Activated CD8-positive, alpha-beta memory T cell treated with anti-CD3 and anti-CD28 coated beads, Interleukin-2, amount 10 ng/mL, durations not matched to agents 7 days and 5 days (primary cell): Measurements from ENCODE around the gene BNC2. TPM values are rescaled to one million over a fixed set of nuclear protein-coding genes. Genes with fewer than 3 reads are reported as not detected.

Experiments
- ATAC-seq: fragments of 150-1000 bp; cut with Tn5 transposase; one replicate; pipeline ENCODE4 v1.10.0; 2021; ENCODE audit warnings: moderate library complexity
- CTCF ChIA-PET: fragments of 350-600 bp; sonication (Branson Sonifier 250); formaldehyde crosslinking; loops from one replicate; lab custom pipeline; 2021; ENCODE audit warnings: antibody characterized with exemption; lab: Charles Lee
- DNase-seq: peaks from one replicate; pipeline ENCODE4 v3.0.0-alpha.2; 2020
- H3K27ac Mint-ChIP-seq: one replicate; pipeline ENCODE4 v1.8.0; 2021; ENCODE audit warnings: mild to moderate bottlenecking, mixed read lengths
- H3K27me3 Mint-ChIP-seq: one replicate; pipeline ENCODE4 v1.8.0; 2021; ENCODE audit warnings: mixed read lengths
- H3K36me3 Mint-ChIP-seq: one replicate; pipeline ENCODE4 v1.8.0; 2021; ENCODE audit warnings: mild to moderate bottlenecking, mixed read lengths
- H3K4me1 Mint-ChIP-seq: one replicate; pipeline ENCODE4 v1.8.0; 2021; ENCODE audit warnings: mixed read lengths
- H3K4me3 Mint-ChIP-seq: one replicate; pipeline ENCODE4 v1.8.0; 2021; ENCODE audit warnings: mild to moderate bottlenecking, moderate library complexity, mixed read lengths
- H3K9me3 Mint-ChIP-seq: one replicate; pipeline ENCODE4 v1.8.0; 2022; ENCODE audit warnings: low read depth, mixed read lengths
- total RNA-seq, 2 experiments: library from RNA; stranded (reverse); gene quantifications; one replicate each; pipeline ENCODE4 v1.2.3, GENCODE V29; 2021

Gene BNC2
- total RNA-seq, 2 experiments from 2014 or later: not detected

GRCh38 chr9:16510482-16510881, 360.0 kb downstream of the BNC2 start:
- CTCF ChIA-PET: no interaction called here
- no peaks in the 10 kb centered on the region for H3K4me1 Mint-ChIP-seq
- H3K9me3 Mint-ChIP-seq: peaks cover 6% of the 10 kb centered on the region
- H3K4me3 Mint-ChIP-seq: no peak overlapping the region
- ATAC-seq (no peak), DNase-seq (no peak)
- no peak overlapping the region for H3K27ac Mint-ChIP-seq
- no peaks in the 10 kb centered on the region for H3K36me3 Mint-ChIP-seq
- H3K27me3 Mint-ChIP-seq: no peaks in the 10 kb centered on the region

- Mint-ChIP-seq H3K4me1 (no peaks in the 10 kb centered on the region), H3K36me3 (no peaks in the 10 kb centered on the region), H3K27ac (no peak overlapping the region), H3K4me3 (no peak overlapping the region), H3K9me3 (peaks cover 6% of the 10 kb centered on the region), H3K27me3 (no peaks in the 10 kb centered on the region)
- no peak for ATAC-seq
- CTCF ChIA-PET: no interaction called here
- DNase-seq: no peak
Observed at GRCh38 chr9:16509997-16510396, 360.5 kb downstream of the BNC2 start.

- H3K27ac Mint-ChIP-seq: no peak overlapping the region
- CTCF ChIA-PET: no interaction called here
- H3K4me3 Mint-ChIP-seq: no peak overlapping the region
- no peaks in the 10 kb centered on the region for H3K4me1 Mint-ChIP-seq
- DNase-seq (no peak), ATAC-seq (no peak)
- peaks cover 6% of the 10 kb centered on the region for H3K9me3 Mint-ChIP-seq
- H3K36me3 Mint-ChIP-seq: no peaks in the 10 kb centered on the region
- H3K27me3 Mint-ChIP-seq: no peaks in the 10 kb centered on the region
Observed at GRCh38 chr9:16505199-16505598, 365.3 kb downstream of the BNC2 start.

- no peak overlapping the region for H3K27ac Mint-ChIP-seq
- no peaks in the 10 kb centered on the region for H3K4me1 Mint-ChIP-seq
- DNase-seq (no peak), ATAC-seq (no peak)
- no peak overlapping the region for H3K4me3 Mint-ChIP-seq
- no peaks in the 10 kb centered on the region for H3K36me3 Mint-ChIP-seq
- H3K9me3 Mint-ChIP-seq: no peaks in the 10 kb centered on the region
- H3K27me3 Mint-ChIP-seq: no peaks in the 10 kb centered on the region
- CTCF ChIA-PET: no interaction called here
Observed at GRCh38 chr9:16501726-16502125, 368.7 kb downstream of the BNC2 start.

- Mint-ChIP-seq H3K27me3 (no peaks in the 10 kb centered on the region), H3K4me1 (no peaks in the 10 kb centered on the region), H3K9me3 (no peaks in the 10 kb centered on the region), H3K4me3 (no peak overlapping the region), H3K27ac (no peak overlapping the region), H3K36me3 (no peaks in the 10 kb centered on the region)
- CTCF ChIA-PET: no interaction called here
- DNase-seq (no peak), ATAC-seq (no peak)
Observed at GRCh38 chr9:16501141-16501540, 369.3 kb downstream of the BNC2 start.

- no peaks in the 10 kb centered on the region for H3K9me3 Mint-ChIP-seq
- no peaks in the 10 kb centered on the region for H3K36me3 Mint-ChIP-seq
- H3K27me3 Mint-ChIP-seq: no peaks in the 10 kb centered on the region
- no peak overlapping the region for H3K4me3 Mint-ChIP-seq
- CTCF ChIA-PET: no interaction called here
- no peak for DNase-seq
- no peak overlapping the region for H3K27ac Mint-ChIP-seq
- no peaks in the 10 kb centered on the region for H3K4me1 Mint-ChIP-seq
- ATAC-seq: no peak
Observed at GRCh38 chr9:16500386-16500785, 370.1 kb downstream of the BNC2 start.

GRCh38 chr9:16499892-16500291, 370.6 kb downstream of the BNC2 start:
- H3K4me3 Mint-ChIP-seq: no peak overlapping the region
- CTCF ChIA-PET: no interaction called here
- DNase-seq (no peak), ATAC-seq (no peak)
- no peaks in the 10 kb centered on the region for H3K27me3 Mint-ChIP-seq
- H3K4me1 Mint-ChIP-seq: no peaks in the 10 kb centered on the region
- no peaks in the 10 kb centered on the region for H3K36me3 Mint-ChIP-seq
- no peaks in the 10 kb centered on the region for H3K9me3 Mint-ChIP-seq
- no peak overlapping the region for H3K27ac Mint-ChIP-seq

GRCh38 chr9:16496908-16497307, 373.6 kb downstream of the BNC2 start:
- H3K27ac Mint-ChIP-seq: no peak overlapping the region
- DNase-seq (no peak), ATAC-seq (no peak)
- CTCF ChIA-PET: no interaction called here
- no peak overlapping the region for H3K4me3 Mint-ChIP-seq
- H3K4me1 Mint-ChIP-seq: no peaks in the 10 kb centered on the region
- no peaks in the 10 kb centered on the region for H3K9me3 Mint-ChIP-seq
- no peaks in the 10 kb centered on the region for H3K36me3 Mint-ChIP-seq
- no peaks in the 10 kb centered on the region for H3K27me3 Mint-ChIP-seq

GRCh38 chr9:16487915-16488314, 382.6 kb downstream of the BNC2 start:
- H3K4me1 Mint-ChIP-seq: no peaks in the 10 kb centered on the region
- H3K9me3 Mint-ChIP-seq: peaks cover 4% of the 10 kb centered on the region
- ATAC-seq: no peak

GRCh38 chr9:16485575-16486321, 384.7 kb downstream of the BNC2 start:
- Mint-ChIP-seq H3K36me3 (no peaks in the 10 kb centered on the region), H3K4me3 (no peak overlapping the region), H3K27ac (no peak overlapping the region), H3K4me1 (no peaks in the 10 kb centered on the region), H3K9me3 (peaks cover 2% of the 10 kb centered on the region), H3K27me3 (no peaks in the 10 kb centered on the region)
- ATAC-seq: no peak
- DNase-seq: no peak
- CTCF ChIA-PET: no interaction called here

More at GRCh38 chr9:16487915-16488314, 382.6 kb downstream of the BNC2 start:
- no peaks in the 10 kb centered on the region for H3K27me3 Mint-ChIP-seq
- no peaks in the 10 kb centered on the region for H3K36me3 Mint-ChIP-seq
- no peak overlapping the region for H3K27ac Mint-ChIP-seq
- no peak for DNase-seq
- H3K4me3 Mint-ChIP-seq: no peak overlapping the region
- CTCF ChIA-PET: no interaction called here

GRCh38 chr9:16485160-16485559, 385.3 kb downstream of the BNC2 start:
- Mint-ChIP-seq H3K27me3 (no peaks in the 10 kb centered on the region), H3K4me1 (no peaks in the 10 kb centered on the region), H3K27ac (no peak overlapping the region), H3K4me3 (no peak overlapping the region), H3K36me3 (no peaks in the 10 kb centered on the region), H3K9me3 (no peaks in the 10 kb centered on the region)
- no peak for DNase-seq
- CTCF ChIA-PET: no interaction called here
- ATAC-seq: no peak

GRCh38 chr9:16484744-16485143, 385.7 kb downstream of the BNC2 start:
- no peak overlapping the region for H3K27ac Mint-ChIP-seq
- DNase-seq: no peak

GRCh38 chr9:16484180-16484579, 386.3 kb downstream of the BNC2 start:
- Mint-ChIP-seq H3K4me1 (no peaks in the 10 kb centered on the region), H3K36me3 (no peaks in the 10 kb centered on the region)
- CTCF ChIA-PET: no interaction called here

More at GRCh38 chr9:16484744-16485143, 385.7 kb downstream of the BNC2 start:
- Mint-ChIP-seq H3K27me3 (no peaks in the 10 kb centered on the region), H3K36me3 (no peaks in the 10 kb centered on the region), H3K4me1 (no peaks in the 10 kb centered on the region), H3K4me3 (no peak overlapping the region), H3K9me3 (no peaks in the 10 kb centered on the region)
- ATAC-seq: no peak
- CTCF ChIA-PET: no interaction called here

GRCh38 chr9:16482764-16483163, 387.7 kb downstream of the BNC2 start:
- no peak for DNase-seq
- Mint-ChIP-seq H3K27me3 (no peaks in the 10 kb centered on the region), H3K36me3 (no peaks in the 10 kb centered on the region), H3K4me1 (no peaks in the 10 kb centered on the region), H3K27ac (no peak overlapping the region), H3K4me3 (no peak overlapping the region), H3K9me3 (no peaks in the 10 kb centered on the region)
- no peak for ATAC-seq
- CTCF ChIA-PET: no interaction called here

More at GRCh38 chr9:16484180-16484579, 386.3 kb downstream of the BNC2 start:
- Mint-ChIP-seq H3K27ac (no peak overlapping the region), H3K4me3 (no peak overlapping the region), H3K27me3 (no peaks in the 10 kb centered on the region), H3K9me3 (no peaks in the 10 kb centered on the region)
- no peak for ATAC-seq
- no peak for DNase-seq
